HEK293T (cell line): ENCODE measurements around the gene VASP.

Source experiments
- CTCF ChIA-PET: fragments of 350-600 bp; formaldehyde crosslinking; extraction: SDS; loops from one replicate; lab custom pipeline; 2021; ENCODE audit warnings: antibody characterized with exemption, inconsistent platforms; lab: Yijun Ruan, JAX
- POLR2A ChIA-PET: fragments of 350-600 bp; formaldehyde crosslinking; extraction: SDS; loops from one replicate; lab custom pipeline; 2020; ENCODE audit warnings: antibody characterized with exemption, inconsistent platforms; lab: Yijun Ruan, JAX
- DNase-seq: peaks from one replicate; pipeline ENCODE4 v3.0.0; 2012; ENCODE audit warnings: mixed read lengths; ENCODE audit errors: extremely low spot score
- ARNT ChIP-seq: fragments of 450-650 bp; IDR thresholded peaks from 2 replicates; pipeline ENCODE4 v1.6.1; 2017; ENCODE audit warnings: mild to moderate bottlenecking
- BHLHE40 ChIP-seq: fragments of 450-650 bp; IDR thresholded peaks from 2 replicates; pipeline ENCODE4 v1.6.1; 2016; ENCODE audit warnings: mild to moderate bottlenecking, moderate library complexity, borderline replicate concordance
- CTBP1 ChIP-seq: fragments of 450-650 bp; IDR thresholded peaks from 2 replicates; pipeline ENCODE4 v1.6.1; 2016; ENCODE audit warnings: borderline replicate concordance
- ELF4 ChIP-seq: fragments of 450-650 bp; IDR thresholded peaks from 2 replicates; pipeline ENCODE4 v1.6.1; 2017; ENCODE audit warnings: antibody characterized with exemption
- FOXA1 ChIP-seq: fragments of 450-650 bp; IDR thresholded peaks from 2 replicates; pipeline ENCODE4 v1.6.1; 2016; ENCODE audit warnings: mild to moderate bottlenecking
- FOXK2 ChIP-seq: fragments of 450-650 bp; IDR thresholded peaks from 2 replicates; pipeline ENCODE4 v1.6.1; 2016; ENCODE audit warnings: mild to moderate bottlenecking
- FOXM1 ChIP-seq: fragments of 450-650 bp; IDR thresholded peaks from 2 replicates; pipeline ENCODE4 v1.6.1; 2017; ENCODE audit warnings: mild to moderate bottlenecking, borderline replicate concordance
- HDGF ChIP-seq: fragments of 450-650 bp; IDR thresholded peaks from 2 replicates; pipeline ENCODE4 v1.6.1; 2017; ENCODE audit warnings: antibody characterized with exemption, borderline replicate concordance
- L3MBTL2 ChIP-seq: fragments of 450-650 bp; conservative IDR thresholded peaks from 2 replicates; pipeline ENCODE4 v1.6.1; 2016; ENCODE audit warnings: mild to moderate bottlenecking
- LEF1 ChIP-seq: fragments of 450-650 bp; IDR thresholded peaks from 2 replicates; pipeline ENCODE4 v1.6.1; 2017; ENCODE audit warnings: mild to moderate bottlenecking, borderline replicate concordance
- NFRKB ChIP-seq: fragments of 450-650 bp; IDR thresholded peaks from 2 replicates; pipeline ENCODE4 v1.6.1; 2016; ENCODE audit warnings: mild to moderate bottlenecking, moderate library complexity
- SP1 ChIP-seq: fragments of 450-650 bp; IDR thresholded peaks from 2 replicates; pipeline ENCODE4 v1.6.1; 2017
- SUZ12 ChIP-seq: fragments of 450-650 bp; IDR thresholded peaks from 2 replicates; pipeline ENCODE4 v1.6.1; 2016; ENCODE audit warnings: mild to moderate bottlenecking
- TARDBP ChIP-seq: fragments of 450-650 bp; IDR thresholded peaks from 2 replicates; pipeline ENCODE4 v1.6.1; 2016
- ZNF384 ChIP-seq: fragments of 450-650 bp; IDR thresholded peaks from 2 replicates; pipeline ENCODE4 v1.6.1; 2016
- TF ChIP-seq, protein P1 (sequence below): fragments of 450-650 bp; IDR thresholded peaks from 2 replicates; pipeline ENCODE4 v1.6.1; 2016

The VASP gene

DNA sequence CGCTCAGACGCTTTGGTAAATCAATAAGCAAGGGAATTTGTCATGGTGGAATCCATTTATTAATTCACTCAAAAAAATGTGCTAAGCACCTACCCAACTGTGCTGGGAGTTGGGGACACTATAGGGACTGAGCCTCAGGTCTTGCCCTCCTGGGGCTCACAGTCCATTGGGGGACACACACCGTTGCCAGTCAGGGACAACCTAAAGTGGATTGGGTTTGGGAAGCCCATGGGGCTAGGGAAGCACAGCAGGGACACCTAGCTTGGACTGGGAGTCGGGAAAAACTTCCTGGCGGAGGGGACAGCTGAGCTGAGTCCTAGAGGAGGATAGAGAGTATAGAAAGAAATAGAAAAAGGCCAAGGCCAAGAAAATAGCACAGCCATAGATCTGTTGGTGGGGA is 31.0 kb upstream of the VASP start:
- no peak for TF ChIP-seq SP1
- TF ChIP-seq, protein P1, sequence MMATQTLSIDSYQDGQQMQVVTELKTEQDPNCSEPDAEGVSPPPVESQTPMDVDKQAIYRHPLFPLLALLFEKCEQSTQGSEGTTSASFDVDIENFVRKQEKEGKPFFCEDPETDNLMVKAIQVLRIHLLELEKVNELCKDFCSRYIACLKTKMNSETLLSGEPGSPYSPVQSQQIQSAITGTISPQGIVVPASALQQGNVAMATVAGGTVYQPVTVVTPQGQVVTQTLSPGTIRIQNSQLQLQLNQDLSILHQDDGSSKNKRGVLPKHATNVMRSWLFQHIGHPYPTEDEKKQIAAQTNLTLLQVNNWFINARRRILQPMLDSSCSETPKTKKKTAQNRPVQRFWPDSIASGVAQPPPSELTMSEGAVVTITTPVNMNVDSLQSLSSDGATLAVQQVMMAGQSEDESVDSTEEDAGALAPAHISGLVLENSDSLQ: no peak
- no peak for TF ChIP-seq ZNF384
- no peak for TF ChIP-seq SUZ12
- no peak for TF ChIP-seq FOXK2
- TF ChIP-seq FOXM1: no peak
- POLR2A ChIA-PET: interaction anchor here (1.5 to 2.0 kb wide), 2 partner anchors 9 to 37 kb away, joined by 5 to 8 read pairs; partner anchors contain the start of gene FOSB
- CTCF ChIA-PET: interaction anchor here (0.7 to 5.0 kb wide), 2 partner anchors 29 to 36 kb away, joined by 3 to 93 read pairs; no protein-coding TSS in a partner anchor
- no peak for DNase-seq

DNA sequence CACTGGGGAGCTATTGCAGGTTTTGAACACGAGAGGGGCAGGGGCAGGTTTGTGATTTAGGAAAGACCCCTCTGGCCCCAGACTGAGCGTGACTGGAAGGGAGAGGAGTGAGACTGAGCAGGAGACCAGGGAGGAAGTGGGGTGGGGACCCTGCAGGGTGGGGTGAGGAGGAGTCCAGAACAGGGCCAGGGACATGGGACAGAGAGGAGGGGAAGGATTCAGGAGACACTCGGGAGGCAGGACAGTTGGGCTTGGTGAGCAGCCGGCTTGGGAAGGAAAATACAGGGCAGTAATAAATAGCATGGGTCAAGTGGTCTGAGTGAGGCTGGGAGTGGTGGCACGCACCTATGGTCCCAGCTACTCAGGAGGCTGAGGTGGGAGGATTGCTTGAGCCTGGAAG is 30.1 kb upstream of the VASP start:
- no peak for DNase-seq
- TF ChIP-seq ARNT (no peak), LEF1 (no peak), L3MBTL2 (no peak), FOXK2 (no peak), CTBP1 (no peak)
- ChIA-PET CTCF (interaction anchor here (0.5 to 5.0 kb wide), 5 partner anchors 8 to 323 kb away, joined by 3 to 93 read pairs (median 3); no protein-coding TSS in a partner anchor), POLR2A (interaction anchor here (1.5 to 2.0 kb wide), 2 partner anchors 10 to 37 kb away, joined by 5 to 8 read pairs; partner anchors contain the start of gene FOSB)

DNA sequence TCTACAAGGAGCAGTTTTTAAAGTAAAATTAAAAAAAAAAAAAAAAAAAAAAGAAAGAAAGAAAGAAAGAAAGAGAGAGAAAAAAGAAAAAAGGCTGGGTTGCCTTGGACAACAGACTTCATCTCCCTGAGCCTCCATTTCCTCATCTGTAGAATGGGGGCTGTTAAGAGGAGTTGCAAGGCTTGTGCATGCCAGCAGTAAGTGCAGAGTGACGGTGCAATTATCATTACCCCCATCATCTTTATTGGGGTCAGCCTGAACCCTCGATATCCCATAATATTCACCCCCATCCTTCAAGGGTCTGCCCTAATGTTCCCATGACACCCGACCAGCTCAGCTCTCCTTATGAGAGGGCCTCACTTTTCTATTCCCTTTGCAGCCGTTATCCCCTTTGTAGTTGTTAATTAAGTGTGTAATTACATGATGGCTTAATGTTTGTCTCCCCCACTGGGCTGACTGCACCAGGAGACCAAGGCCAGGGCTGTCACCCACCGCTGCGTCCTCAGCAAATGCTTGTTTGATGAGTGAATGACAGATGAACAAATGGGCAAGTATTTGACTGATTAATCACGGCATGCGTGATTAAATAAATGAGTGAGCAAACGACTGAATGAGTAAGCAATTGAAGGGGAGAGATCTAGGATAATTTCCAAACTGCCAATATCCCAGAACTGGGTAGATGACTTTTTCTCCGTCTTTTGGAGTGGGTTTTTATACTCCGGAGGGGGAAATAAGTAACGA is 29.4 kb upstream of the VASP start:
- ChIA-PET CTCF (interaction anchor here (0.5 to 5.0 kb wide), 20 partner anchors 8 to 386 kb away, joined by 3 to 93 read pairs (median 4); partner anchors contain the start of genes FOSB, PPP1R13L, RTN2 and VASP), POLR2A (interaction anchor here (1.0 to 2.2 kb wide), 9 partner anchors 9 to 75 kb away, joined by 3 to 20 read pairs (median 8); partner anchors contain the start of gene FOSB)
- no peak for DNase-seq
- TF ChIP-seq, protein P1: peak; percentile 84
- TF ChIP-seq LEF1: no peak
- TF ChIP-seq ARNT: no peak
- no peak for TF ChIP-seq L3MBTL2
- TF ChIP-seq SP1: no peak
- no peak for TF ChIP-seq FOXA1
- no peak for TF ChIP-seq FOXM1
- TF ChIP-seq NFRKB: no peak
- peak; percentile 47; the same call in 1 of the 2 replicates for TF ChIP-seq ZNF384

DNA sequence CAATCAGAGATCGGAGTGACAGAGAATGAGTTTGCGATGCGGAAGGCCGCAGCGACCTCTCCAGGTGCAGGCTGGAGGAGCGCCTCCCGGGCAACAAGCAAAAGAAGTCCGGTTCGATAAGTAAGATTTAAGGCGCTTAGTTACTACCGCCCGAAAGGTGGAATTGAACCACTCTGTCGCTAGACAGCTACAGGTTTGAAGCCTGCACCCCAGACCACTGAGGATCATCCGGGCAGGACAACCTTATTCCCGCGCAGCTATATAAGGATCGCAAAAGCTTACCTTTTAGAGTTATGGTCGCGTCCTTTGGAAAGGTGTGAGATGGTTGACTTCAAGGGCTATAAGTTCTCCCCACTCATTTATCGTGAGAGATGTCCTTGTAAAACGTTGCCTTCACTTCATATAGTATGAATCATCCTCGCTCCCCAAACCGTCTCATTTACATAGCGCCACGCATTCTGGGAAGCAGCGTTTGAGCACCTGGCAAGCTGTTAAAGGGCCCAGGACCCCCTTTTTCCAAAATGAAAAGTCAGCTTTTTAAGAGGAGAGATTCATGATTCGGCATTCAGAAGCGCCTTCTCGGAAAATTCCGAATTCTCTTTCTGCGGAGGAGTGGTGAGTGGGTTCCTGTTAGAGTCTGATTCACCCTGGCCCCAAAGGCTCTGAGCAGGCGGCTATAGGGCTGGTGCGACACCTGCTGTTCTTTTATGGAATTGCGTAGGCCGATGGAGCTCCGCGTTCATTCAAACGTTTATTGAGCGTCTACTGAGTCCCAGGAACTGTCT is 28.6 kb upstream of the VASP start:
- ChIA-PET CTCF (interaction anchor here (0.6 to 5.0 kb wide), 22 partner anchors 9 to 387 kb away, joined by 3 to 93 read pairs (median 4); partner anchors contain the start of genes FOSB, PPP1R13L, RTN2 and VASP), POLR2A (interaction anchor here (1.0 to 2.2 kb wide), 9 partner anchors 10 to 76 kb away, joined by 3 to 20 read pairs (median 6); partner anchors contain the start of gene FOSB)
- no peak for TF ChIP-seq HDGF
- no peak for TF ChIP-seq ARNT
- TF ChIP-seq TARDBP: no peak
- TF ChIP-seq, protein P1: no peak
- no peak for TF ChIP-seq NFRKB
- peak; percentile 76 for DNase-seq

DNA sequence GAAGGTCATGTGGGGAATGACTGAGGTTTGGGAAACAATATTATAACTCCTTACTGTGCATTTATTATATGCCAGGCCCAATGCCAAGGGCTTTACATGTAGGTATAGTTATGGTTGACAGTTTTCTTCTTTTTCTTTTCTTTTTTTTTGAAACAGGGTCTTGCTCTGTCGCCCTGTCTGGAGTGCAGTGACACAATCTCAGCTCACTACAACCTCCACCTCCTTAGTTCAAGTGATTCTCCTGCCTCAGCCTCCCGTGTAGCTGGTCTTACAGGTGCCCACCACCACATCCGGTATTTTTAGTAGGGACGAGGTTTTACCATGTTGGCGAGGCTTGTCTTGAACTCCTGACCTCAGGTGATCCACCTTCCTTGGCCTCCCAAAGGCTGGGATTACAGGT is 24.2 kb upstream of the VASP start:
- DNase-seq: no peak
- CTCF ChIA-PET: interaction anchor here (0.6 kb wide), 1 partner anchor 8 kb away, joined by 4 read pairs; no protein-coding TSS in a partner anchor
- TF ChIP-seq BHLHE40: no peak
- TF ChIP-seq FOXM1: no peak
- TF ChIP-seq ELF4: no peak
- no peak for TF ChIP-seq FOXK2
- no peak for TF ChIP-seq L3MBTL2
- POLR2A ChIA-PET: no interaction called here

DNA sequence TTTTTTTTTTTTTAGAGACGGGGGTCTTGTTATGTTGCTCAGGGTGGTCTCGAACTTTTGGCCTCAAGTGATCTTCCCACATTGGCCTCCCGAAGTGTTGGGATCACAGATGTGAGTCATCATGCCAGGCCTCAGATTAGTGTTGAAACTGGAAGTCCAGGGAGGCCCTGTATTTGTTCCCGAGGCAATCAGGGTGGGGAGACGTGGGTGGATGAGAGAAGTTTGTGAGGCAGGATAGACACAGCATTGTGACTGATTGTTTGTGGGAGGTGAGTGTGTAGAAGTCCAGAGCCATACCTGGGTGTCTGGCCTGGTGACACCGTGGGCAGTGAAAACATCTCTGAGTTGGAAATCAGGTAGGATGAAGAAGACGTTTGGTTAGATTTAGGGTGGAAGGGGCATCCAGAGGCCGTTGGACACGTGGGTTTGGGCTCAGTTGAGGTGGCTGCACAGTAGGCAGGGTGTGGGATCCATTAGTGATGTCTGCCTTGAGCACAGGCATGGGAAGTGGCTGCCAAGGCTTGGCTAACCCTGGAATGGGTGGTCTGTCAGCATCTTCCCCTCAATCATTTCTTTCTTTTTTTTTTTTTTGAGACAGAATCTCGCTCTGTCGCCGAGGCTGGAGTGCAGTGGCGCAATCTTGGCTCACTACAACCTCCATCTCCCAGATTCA is 22.9 kb upstream of the VASP start:
- TF ChIP-seq, protein P1: no peak
- TF ChIP-seq ARNT (no peak), CTBP1 (no peak), FOXA1 (no peak), NFRKB (no peak), SP1 (no peak), TARDBP (no peak), FOXM1 (no peak)
- no peak for DNase-seq
- ChIA-PET POLR2A (interaction anchor here (1.0 to 1.7 kb wide), 11 partner anchors 10 to 306 kb away, joined by 3 to 6 read pairs (median 5); partner anchors contain the start of genes FOSB and TRAPPC6A), CTCF (interaction anchor here (1.0 to 2.5 kb wide), 14 partner anchors 11 to 157 kb away, joined by 3 to 27 read pairs (median 8); partner anchors contain the start of genes ERCC1, FOSB and RTN2)
